D721Med (cell line): ENCODE data around the gene FAXC.

Experiments used
- DNase-seq: peaks from one replicate; pipeline ENCODE4 v3.0.0; 2011; ENCODE audit warnings: low spot score; ENCODE audit not compliant: insufficient read length
- FAIRE-seq: peaks from 2 replicates; lab custom pipeline; 2011; peaks lifted over from hg19 to GRCh38; lab: Jason Lieb, UNC
- TF ChIP-seq, protein P1 (sequence below): IDR thresholded peaks from 2 replicates; pipeline ENCODE4 v1.5.1; 2012; ENCODE audit warnings: mild to moderate bottlenecking, control low read depth; ENCODE audit not compliant: insufficient read depth; ENCODE audit errors: missing control alignments

The FAXC gene

DNA sequence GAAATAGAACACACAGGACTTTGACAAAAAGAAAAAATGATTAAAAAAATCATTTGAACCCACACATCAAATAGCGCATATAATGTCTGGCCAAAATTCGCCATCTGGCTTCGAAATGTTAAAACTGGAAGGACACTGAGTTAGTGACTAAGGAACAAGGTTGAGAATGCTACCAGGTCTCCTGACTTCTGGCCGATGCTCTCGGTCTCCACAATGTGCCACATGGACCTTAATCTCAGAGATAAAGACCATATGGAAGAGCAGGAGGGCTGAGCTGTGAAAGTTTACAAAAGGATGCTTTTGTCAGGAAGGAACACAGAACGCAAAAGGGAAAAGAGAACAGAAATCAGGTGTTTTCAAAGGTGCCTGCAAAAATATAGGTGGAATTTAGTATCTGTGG, 54.7 kb downstream of the FAXC start:
- FAIRE-seq, result no peak
- no peak for DNase-seq
- TF ChIP-seq, protein P1, sequence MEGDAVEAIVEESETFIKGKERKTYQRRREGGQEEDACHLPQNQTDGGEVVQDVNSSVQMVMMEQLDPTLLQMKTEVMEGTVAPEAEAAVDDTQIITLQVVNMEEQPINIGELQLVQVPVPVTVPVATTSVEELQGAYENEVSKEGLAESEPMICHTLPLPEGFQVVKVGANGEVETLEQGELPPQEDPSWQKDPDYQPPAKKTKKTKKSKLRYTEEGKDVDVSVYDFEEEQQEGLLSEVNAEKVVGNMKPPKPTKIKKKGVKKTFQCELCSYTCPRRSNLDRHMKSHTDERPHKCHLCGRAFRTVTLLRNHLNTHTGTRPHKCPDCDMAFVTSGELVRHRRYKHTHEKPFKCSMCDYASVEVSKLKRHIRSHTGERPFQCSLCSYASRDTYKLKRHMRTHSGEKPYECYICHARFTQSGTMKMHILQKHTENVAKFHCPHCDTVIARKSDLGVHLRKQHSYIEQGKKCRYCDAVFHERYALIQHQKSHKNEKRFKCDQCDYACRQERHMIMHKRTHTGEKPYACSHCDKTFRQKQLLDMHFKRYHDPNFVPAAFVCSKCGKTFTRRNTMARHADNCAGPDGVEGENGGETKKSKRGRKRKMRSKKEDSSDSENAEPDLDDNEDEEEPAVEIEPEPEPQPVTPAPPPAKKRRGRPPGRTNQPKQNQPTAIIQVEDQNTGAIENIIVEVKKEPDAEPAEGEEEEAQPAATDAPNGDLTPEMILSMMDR, result no peak

DNA sequence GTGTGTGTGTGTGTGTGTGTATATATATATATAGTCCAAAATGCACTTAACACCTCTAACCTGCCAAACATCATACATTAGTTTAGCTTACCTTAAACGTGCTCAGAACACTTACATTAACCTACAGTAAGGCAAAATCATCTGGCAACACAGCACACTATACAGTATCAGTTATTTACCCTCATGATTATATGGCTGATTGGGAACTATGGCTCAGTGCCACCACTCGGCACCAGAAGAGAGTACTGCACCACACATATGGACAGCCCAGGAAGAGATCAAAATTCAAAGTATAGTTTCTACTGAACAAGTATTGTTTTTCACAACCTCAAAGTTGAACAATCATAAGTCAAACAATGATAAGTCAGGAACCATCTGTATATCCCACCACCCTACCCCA, 59.8 kb downstream of the FAXC start:
- TF ChIP-seq, protein P1, result no peak
- FAIRE-seq (no peak), DNase-seq (no peak)

DNA sequence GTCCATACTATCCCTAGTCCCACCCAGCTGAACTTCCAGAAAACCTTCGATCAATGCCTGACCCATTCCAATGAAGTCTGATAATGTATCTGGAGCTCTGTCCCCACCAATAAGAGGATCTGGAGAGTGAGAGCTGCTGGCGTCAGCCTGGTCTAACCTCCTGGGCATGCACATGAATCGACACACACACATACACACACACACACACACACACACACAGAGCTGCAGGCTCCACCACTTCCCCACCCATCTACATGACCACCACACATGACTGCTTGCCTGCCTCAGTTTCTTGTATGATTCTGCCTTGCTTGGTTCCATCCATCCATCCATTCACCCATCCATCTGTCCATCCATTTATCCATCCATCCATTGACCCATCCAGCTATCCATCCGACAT, 60.8 kb downstream of the FAXC start:
- FAIRE-seq (no peak), DNase-seq (no peak)
- TF ChIP-seq, protein P1, result no peak

DNA sequence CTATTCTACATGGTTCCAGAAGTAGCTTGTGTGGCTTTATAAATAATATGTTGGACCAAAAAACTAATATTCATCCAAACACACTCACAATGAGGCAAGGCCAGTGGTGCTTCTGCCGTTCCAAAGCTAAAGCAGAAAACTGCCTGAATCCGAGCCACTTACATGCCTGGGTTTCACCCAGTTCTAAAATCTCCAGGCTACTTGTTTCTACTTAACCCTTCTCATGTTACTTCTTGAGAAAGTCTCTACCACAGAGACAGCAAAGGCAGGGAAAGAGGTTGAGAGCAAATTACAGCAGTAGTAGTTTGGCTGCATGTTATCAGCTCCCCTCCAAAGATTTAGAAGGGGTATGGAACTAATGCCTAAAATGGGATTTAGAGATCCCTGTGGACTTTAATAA, 62.0 kb downstream of the FAXC start:
- DNase-seq, result no peak
- TF ChIP-seq, protein P1, result no peak
- no peak for FAIRE-seq

DNA sequence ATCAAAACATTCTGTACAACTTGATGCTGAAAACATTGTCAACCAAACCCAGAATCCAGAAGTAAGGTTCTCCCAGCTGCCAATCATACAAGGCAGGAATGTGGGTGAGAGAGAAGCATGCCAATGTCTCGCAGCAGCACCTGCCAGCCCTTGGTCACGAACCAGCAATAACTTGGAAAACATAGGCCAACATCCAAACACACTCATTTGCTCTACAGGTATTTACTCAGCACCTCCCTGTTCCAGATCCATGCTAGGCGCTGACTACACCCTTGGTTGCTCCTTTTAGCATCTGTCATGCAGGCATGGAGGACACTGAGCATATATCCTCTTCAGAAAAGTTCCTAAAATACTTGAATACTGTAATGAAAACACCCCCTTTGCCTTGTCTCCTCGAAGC, 63.6 kb downstream of the FAXC start:
- FAIRE-seq (no peak), DNase-seq (no peak)
- TF ChIP-seq, protein P1, result no peak

DNA sequence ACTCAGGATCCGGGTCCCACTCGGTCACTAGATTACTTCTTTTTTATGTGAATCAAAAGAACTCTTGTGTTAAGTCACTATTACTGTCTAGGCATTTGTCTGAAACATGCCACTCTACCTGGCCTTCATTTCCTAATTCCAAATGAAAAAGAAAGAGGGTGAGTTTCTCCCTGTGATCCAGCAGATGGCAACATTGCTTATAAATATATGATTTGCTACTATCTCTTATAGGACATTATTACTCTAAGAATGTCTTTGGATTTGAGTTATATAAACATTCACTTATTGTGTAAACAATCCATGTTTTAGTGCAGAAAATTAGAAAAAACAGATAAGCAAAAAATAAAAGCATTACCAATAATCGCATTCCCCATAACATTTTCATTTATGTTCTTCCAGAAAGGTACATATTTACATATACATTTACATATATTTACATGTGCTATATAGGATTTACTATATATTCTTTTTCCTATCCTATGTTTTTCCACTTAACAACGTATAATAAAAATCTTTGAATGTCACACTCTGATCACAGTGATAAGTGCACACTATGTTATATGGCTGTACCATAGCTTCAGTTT, 66.9 kb downstream of the FAXC start:
- FAIRE-seq (no peak), DNase-seq (no peak)
- TF ChIP-seq, protein P1, result peak; percentile 52

DNA sequence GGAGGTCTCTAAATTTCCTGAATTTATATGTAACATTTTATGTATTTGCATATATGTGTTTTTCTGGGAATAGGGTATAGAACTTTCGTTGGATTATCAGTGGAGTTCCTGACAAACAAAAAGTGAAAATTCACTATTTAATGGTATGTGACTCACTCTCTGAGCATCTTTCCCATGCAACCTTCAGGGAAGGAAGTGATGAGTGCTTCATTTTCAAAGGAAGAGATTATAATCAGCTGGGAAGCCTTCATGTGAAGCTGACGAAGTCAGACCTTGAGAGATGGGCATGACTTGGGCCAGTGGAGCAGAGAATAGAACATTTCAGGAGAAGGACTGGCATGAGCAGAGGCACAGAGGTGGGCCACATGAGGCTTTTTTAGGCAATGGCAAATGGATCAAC, 72.7 kb downstream of the FAXC start:
- no peak for DNase-seq
- TF ChIP-seq, protein P1, result no peak
- FAIRE-seq, result no peak
